ENCODE measurements around the gene CCNG2. TPM values are rescaled to one million over a fixed set of nuclear protein-coding genes. Genes with fewer than 3 reads are reported as not detected.

Gene CCNG2
- total RNA-seq, 1 experiment from 2014 or later: 9.2 TPM

DNA sequence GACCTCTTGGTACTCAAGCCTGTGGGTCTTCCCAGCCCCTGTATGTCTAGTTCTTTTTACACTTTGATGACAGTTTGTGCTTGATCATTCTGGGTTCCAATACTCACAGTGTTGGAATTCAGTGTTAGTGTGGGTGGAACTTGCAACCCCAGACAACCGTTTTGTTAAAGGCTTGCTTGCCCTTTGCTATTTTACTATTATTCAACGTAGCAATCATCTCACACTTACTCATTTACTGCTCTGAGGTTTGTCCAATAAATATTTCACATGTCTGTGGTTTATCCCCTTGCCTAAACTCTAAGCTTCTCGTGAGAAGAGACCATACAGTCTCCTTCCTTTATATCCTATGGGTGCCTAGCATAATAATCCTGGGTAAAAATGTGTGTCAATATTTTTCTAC is 15.3 kb downstream of the CCNG2 start:
- intact Hi-C loops (cut with micrococcal nuclease; ENCODE audit: unreplicated experiment): no loop called here
- H3K4me3 ChIP-seq (ENCODE audit: low read depth, low read length, poor library complexity, severe bottlenecking): no peak overlapping the region
- ChIA-PET POLR2A (ENCODE audit: low non-redundant PET) (no interaction called here), CTCF (no interaction called here)
- H3K27me3 ChIP-seq (replicated peaks; ENCODE audit: insufficient read depth, low read depth, low read length, poor library complexity): no peaks in the 10 kb centered on the region
- no peak for DNase-seq (ENCODE audit: low spot score)
- BruUV-seq (replicated peaks): no TSS peak
- no peak overlapping the region for H3K27ac ChIP-seq (ENCODE audit: low read depth, low read length, poor library complexity, severe bottlenecking)
- no peaks in the 10 kb centered on the region for H3K36me3 ChIP-seq (ENCODE audit: insufficient read depth, low read length, poor library complexity, severe bottlenecking)
- TF ChIP-seq, protein P1, sequence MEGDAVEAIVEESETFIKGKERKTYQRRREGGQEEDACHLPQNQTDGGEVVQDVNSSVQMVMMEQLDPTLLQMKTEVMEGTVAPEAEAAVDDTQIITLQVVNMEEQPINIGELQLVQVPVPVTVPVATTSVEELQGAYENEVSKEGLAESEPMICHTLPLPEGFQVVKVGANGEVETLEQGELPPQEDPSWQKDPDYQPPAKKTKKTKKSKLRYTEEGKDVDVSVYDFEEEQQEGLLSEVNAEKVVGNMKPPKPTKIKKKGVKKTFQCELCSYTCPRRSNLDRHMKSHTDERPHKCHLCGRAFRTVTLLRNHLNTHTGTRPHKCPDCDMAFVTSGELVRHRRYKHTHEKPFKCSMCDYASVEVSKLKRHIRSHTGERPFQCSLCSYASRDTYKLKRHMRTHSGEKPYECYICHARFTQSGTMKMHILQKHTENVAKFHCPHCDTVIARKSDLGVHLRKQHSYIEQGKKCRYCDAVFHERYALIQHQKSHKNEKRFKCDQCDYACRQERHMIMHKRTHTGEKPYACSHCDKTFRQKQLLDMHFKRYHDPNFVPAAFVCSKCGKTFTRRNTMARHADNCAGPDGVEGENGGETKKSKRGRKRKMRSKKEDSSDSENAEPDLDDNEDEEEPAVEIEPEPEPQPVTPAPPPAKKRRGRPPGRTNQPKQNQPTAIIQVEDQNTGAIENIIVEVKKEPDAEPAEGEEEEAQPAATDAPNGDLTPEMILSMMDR (conservative IDR thresholded peaks at IDR 0.05; ENCODE audit: low read depth, low read length): no peak
- TF ChIP-seq EZH2 (IDR thresholded peaks at IDR 0.05; ENCODE audit: borderline replicate concordance, low read depth, low read length, poor library complexity, severe bottlenecking): no peak
- H3K4me1 ChIP-seq (ENCODE audit: insufficient read depth, low read length, poor library complexity, severe bottlenecking): no peaks in the 10 kb centered on the region
- H3K9me3 ChIP-seq (ENCODE audit: low read depth, low read length, poor library complexity, severe bottlenecking): no peaks in the 10 kb centered on the region

DNA sequence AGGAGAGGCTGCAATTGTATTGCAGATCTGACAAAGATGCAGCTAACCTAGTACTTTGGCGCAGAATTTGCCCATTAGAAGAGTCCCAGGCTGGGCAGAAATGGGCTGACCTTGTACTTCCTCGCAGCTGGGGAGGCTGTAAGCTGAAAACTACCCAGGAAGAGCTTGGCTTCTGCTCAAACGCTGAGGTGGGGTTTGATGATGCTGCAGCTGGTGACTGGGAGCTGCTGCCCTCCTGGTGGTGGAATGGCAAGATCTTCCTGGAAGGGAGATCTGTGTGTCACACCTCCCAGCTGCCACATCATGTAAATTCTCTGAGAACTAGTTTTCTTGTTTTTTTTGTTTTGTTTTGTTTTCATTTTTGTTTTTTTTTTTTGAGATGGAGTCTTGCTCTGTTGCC is 17.4 kb downstream of the CCNG2 start:
- POLR2A ChIA-PET (ENCODE audit: low non-redundant PET): no interaction called here
- H3K27ac ChIP-seq (ENCODE audit: low read depth, low read length, poor library complexity, severe bottlenecking): no peak overlapping the region

DNA sequence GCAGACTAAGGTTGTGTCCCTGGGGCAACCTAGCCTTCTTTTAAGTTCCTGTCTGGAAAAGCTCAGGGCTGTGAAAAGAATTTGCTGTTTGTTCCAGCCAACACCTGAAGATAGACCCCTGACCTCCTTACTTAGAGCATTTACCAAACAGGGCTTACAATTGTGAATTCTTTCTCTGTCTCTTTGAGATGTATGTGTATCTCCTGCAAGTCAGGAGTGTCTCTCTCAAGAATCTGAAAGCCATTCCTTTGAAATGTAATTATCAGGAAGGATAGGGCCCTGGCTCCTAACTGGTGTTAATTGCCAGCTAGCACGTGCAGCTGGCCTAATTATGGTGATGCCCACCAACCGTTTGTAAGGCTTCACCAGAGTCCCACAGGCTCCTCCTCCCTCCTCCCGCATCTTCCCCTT is 18.2 kb downstream of the CCNG2 start:
- H3K9me3 ChIP-seq (ENCODE audit: low read depth, low read length, poor library complexity, severe bottlenecking): no peaks in the 10 kb centered on the region
- no peak overlapping the region for H3K27ac ChIP-seq (ENCODE audit: low read depth, low read length, poor library complexity, severe bottlenecking)
- BruUV-seq (replicated peaks): no TSS peak
- intact Hi-C loops (cut with micrococcal nuclease; ENCODE audit: unreplicated experiment): no loop called here
- DNase-seq (ENCODE audit: low spot score): no peak
- no peak overlapping the region for H3K4me3 ChIP-seq (ENCODE audit: low read depth, low read length, poor library complexity, severe bottlenecking)
- TF ChIP-seq, protein P1 (conservative IDR thresholded peaks at IDR 0.05; ENCODE audit: low read depth, low read length): no peak
- TF ChIP-seq EZH2 (IDR thresholded peaks at IDR 0.05; ENCODE audit: borderline replicate concordance, low read depth, low read length, poor library complexity, severe bottlenecking): no peak
- no peaks in the 10 kb centered on the region for H3K27me3 ChIP-seq (replicated peaks; ENCODE audit: insufficient read depth, low read depth, low read length, poor library complexity)
- ChIA-PET POLR2A (ENCODE audit: low non-redundant PET) (no interaction called here), CTCF (no interaction called here)
- no peaks in the 10 kb centered on the region for H3K4me1 ChIP-seq (ENCODE audit: insufficient read depth, low read length, poor library complexity, severe bottlenecking)
- no peaks in the 10 kb centered on the region for H3K36me3 ChIP-seq (ENCODE audit: insufficient read depth, low read length, poor library complexity, severe bottlenecking)

More for the DNA sequence above, 17.4 kb downstream of the CCNG2 start:
- no TSS peak for BruUV-seq (replicated peaks)
- H3K4me1 ChIP-seq (ENCODE audit: insufficient read depth, low read length, poor library complexity, severe bottlenecking): no peaks in the 10 kb centered on the region
- CTCF ChIA-PET: no interaction called here
- intact Hi-C loops (cut with micrococcal nuclease; ENCODE audit: unreplicated experiment): no loop called here
- no peak overlapping the region for H3K4me3 ChIP-seq (ENCODE audit: low read depth, low read length, poor library complexity, severe bottlenecking)
- H3K36me3 ChIP-seq (ENCODE audit: insufficient read depth, low read length, poor library complexity, severe bottlenecking): no peaks in the 10 kb centered on the region
- DNase-seq (ENCODE audit: low spot score): no peak
- H3K9me3 ChIP-seq (ENCODE audit: low read depth, low read length, poor library complexity, severe bottlenecking): no peaks in the 10 kb centered on the region
- no peaks in the 10 kb centered on the region for H3K27me3 ChIP-seq (replicated peaks; ENCODE audit: insufficient read depth, low read depth, low read length, poor library complexity)
- no peak for TF ChIP-seq EZH2 (IDR thresholded peaks at IDR 0.05; ENCODE audit: borderline replicate concordance, low read depth, low read length, poor library complexity, severe bottlenecking)
- TF ChIP-seq, protein P1 (conservative IDR thresholded peaks at IDR 0.05; ENCODE audit: low read depth, low read length): no peak
